ENCODE measurements around the gene PARD3B. TPM values are rescaled to one million over a fixed set of nuclear protein-coding genes. Genes with fewer than 3 reads are reported as not detected.

The PARD3B gene
- total and polyA plus RNA-seq, 2 donors (not counting 1 experiment from before 2014, with no cell fraction given) = 7.4 to 20.6 TPM

GRCh38 chr2:205347899-205348298 is 802.6 kb downstream of the PARD3B start:
- no peaks in the 10 kb centered on the region for H3K9me3 ChIP-seq (ENCODE audit: control insufficient read depth, insufficient read depth, low read depth, low read length)
- no peaks in the 10 kb centered on the region for H3K36me3 ChIP-seq (ENCODE audit: control insufficient read depth, insufficient read depth, low read length)
- no peak for TF ChIP-seq CTCF (conservative IDR thresholded peaks at IDR 0.05 in 1 of 2, IDR thresholded peaks at IDR 0.05 in 1 of 2; ENCODE audit: low read depth in 1 of 2, low read length in 2 of 2)
- no peak for TF ChIP-seq EZH2 (IDR thresholded peaks at IDR 0.05; ENCODE audit: low read length, missing control alignments)
- no peak overlapping the region for H3K9ac ChIP-seq (ENCODE audit: insufficient read depth, low read length)
- H3K27ac ChIP-seq (ENCODE audit: insufficient read depth, low read length) = no peak overlapping the region
- H3K27me3 ChIP-seq (ENCODE audit: control insufficient read depth, insufficient read depth, low read length) = no peaks in the 10 kb centered on the region
- no peak overlapping the region for H3K4me3 ChIP-seq (replicated peaks in 1 of 4; ENCODE audit: control extremely low read depth in 1 of 4, insufficient read depth in 1 of 4, low read depth in 3 of 4, low read length in 4 of 4)
- H2AFZ ChIP-seq (ENCODE audit: low read length) = no peak overlapping the region
- no peaks in the 10 kb centered on the region for H3K79me2 ChIP-seq (ENCODE audit: control insufficient read depth, insufficient read depth, low read length)
- no peaks in the 10 kb centered on the region for H4K20me1 ChIP-seq (ENCODE audit: control insufficient read depth, extremely low read depth, insufficient read depth, low read length)
- H3K4me1 ChIP-seq (ENCODE audit: control insufficient read depth, extremely low read depth, insufficient read depth, low read length) = no peaks in the 10 kb centered on the region
- H3K4me2 ChIP-seq (ENCODE audit: extremely low read depth, insufficient read depth, low read length) = no peak overlapping the region
- DNase-seq (ENCODE audit: low read depth in 2 of 2) = no peak

DNA sequence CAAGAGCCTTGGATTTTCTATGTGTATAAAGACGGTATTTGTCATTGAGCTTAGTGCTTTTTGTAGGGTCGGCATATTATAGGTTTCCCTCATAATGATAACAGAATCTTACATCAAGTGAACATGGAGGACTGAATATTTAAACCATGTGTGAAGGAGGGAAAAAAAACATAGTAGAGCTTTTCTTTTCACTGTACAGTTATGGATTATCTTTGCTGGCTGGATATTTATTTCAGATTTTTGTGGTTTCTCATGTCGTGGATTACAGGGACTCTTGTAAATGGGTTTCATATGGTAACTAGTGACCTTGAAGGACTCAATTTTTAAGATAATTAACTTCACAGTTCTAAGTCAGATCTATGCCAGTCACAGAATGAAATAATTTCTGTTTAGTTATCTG is 806.8 kb downstream of the PARD3B start:
- Histone ChIP-seq H3K4me1 (ENCODE audit: control insufficient read depth, extremely low read depth, insufficient read depth, low read length) (no peaks in the 10 kb centered on the region), H3K79me2 (ENCODE audit: control insufficient read depth, insufficient read depth, low read length) (no peaks in the 10 kb centered on the region), H3K4me3 (replicated peaks in 1 of 4; ENCODE audit: control extremely low read depth in 1 of 4, insufficient read depth in 1 of 4, low read depth in 3 of 4, low read length in 4 of 4) (no peak overlapping the region), H3K9ac (ENCODE audit: insufficient read depth, low read length) (no peak overlapping the region), H3K27me3 (ENCODE audit: control insufficient read depth, insufficient read depth, low read length) (no peaks in the 10 kb centered on the region), H2AFZ (ENCODE audit: low read length) (no peak overlapping the region), H3K36me3 (ENCODE audit: control insufficient read depth, insufficient read depth, low read length) (no peaks in the 10 kb centered on the region), H3K4me2 (ENCODE audit: extremely low read depth, insufficient read depth, low read length) (no peak overlapping the region), H3K27ac (ENCODE audit: insufficient read depth, low read length) (no peak overlapping the region), H3K9me3 (ENCODE audit: control insufficient read depth, insufficient read depth, low read depth, low read length) (no peaks in the 10 kb centered on the region), H4K20me1 (ENCODE audit: control insufficient read depth, extremely low read depth, insufficient read depth, low read length) (no peaks in the 10 kb centered on the region)
- TF ChIP-seq CTCF (conservative IDR thresholded peaks at IDR 0.05 in 1 of 2, IDR thresholded peaks at IDR 0.05 in 1 of 2; ENCODE audit: low read depth in 1 of 2, low read length in 2 of 2) = no peak
- no peak for TF ChIP-seq EZH2 (IDR thresholded peaks at IDR 0.05; ENCODE audit: low read length, missing control alignments)
- no peak for DNase-seq (ENCODE audit: low read depth in 2 of 2)

GRCh38 chr2:205352593-205352992 is 807.3 kb downstream of the PARD3B start:
- no peaks in the 10 kb centered on the region for H3K36me3 ChIP-seq (ENCODE audit: control insufficient read depth, insufficient read depth, low read length)
- no peak overlapping the region for H3K27ac ChIP-seq (ENCODE audit: insufficient read depth, low read length)
- H3K9me3 ChIP-seq (ENCODE audit: control insufficient read depth, insufficient read depth, low read depth, low read length) = no peaks in the 10 kb centered on the region
- H3K79me2 ChIP-seq (ENCODE audit: control insufficient read depth, insufficient read depth, low read length) = no peaks in the 10 kb centered on the region
- H3K4me2 ChIP-seq (ENCODE audit: extremely low read depth, insufficient read depth, low read length) = no peak overlapping the region
- no peaks in the 10 kb centered on the region for H4K20me1 ChIP-seq (ENCODE audit: control insufficient read depth, extremely low read depth, insufficient read depth, low read length)
- H3K4me3 ChIP-seq (replicated peaks in 1 of 4; ENCODE audit: control extremely low read depth in 1 of 4, insufficient read depth in 1 of 4, low read depth in 3 of 4, low read length in 4 of 4) = no peak overlapping the region
- peak; percentile 32 to 41 for DNase-seq (ENCODE audit: low read depth in 2 of 2)
- no peaks in the 10 kb centered on the region for H3K4me1 ChIP-seq (ENCODE audit: control insufficient read depth, extremely low read depth, insufficient read depth, low read length)
- H2AFZ ChIP-seq (ENCODE audit: low read length) = no peak overlapping the region
- no peaks in the 10 kb centered on the region for H3K27me3 ChIP-seq (ENCODE audit: control insufficient read depth, insufficient read depth, low read length)
- no peak overlapping the region for H3K9ac ChIP-seq (ENCODE audit: insufficient read depth, low read length)
- TF ChIP-seq EZH2 (IDR thresholded peaks at IDR 0.05; ENCODE audit: low read length, missing control alignments) (no peak), CTCF (conservative IDR thresholded peaks at IDR 0.05 in 1 of 2, IDR thresholded peaks at IDR 0.05 in 1 of 2; ENCODE audit: low read depth in 1 of 2, low read length in 2 of 2) (no peak)

All from fibroblast of lung (primary cell).